Activated CD4-positive, alpha-beta T cell treated with anti-CD3 and anti-CD28 coated beads for 36 hours (primary cell): ENCODE measurements around the gene CFD. TPM values are rescaled to one million over a fixed set of nuclear protein-coding genes. Genes with fewer than 3 reads are reported as not detected.

ENCODE experiments used
- ATAC-seq: fragments of 200-7000 bp; cut with Tn5 transposase; one replicate; pipeline ENCODE4 v1.10.0; 2021; ENCODE audit warnings: mild to moderate bottlenecking, moderate library complexity
- CTCF ChIA-PET: fragments of 350-600 bp; sonication (Branson Sonifier 250); formaldehyde crosslinking; loops from one replicate; lab custom pipeline; 2021; ENCODE audit warnings: antibody characterized with exemption; lab: Charles Lee
- POLR2A ChIA-PET: fragments of 350-600 bp; sonication (Branson Sonifier 250); formaldehyde crosslinking; loops from one replicate; lab custom pipeline; 2021; ENCODE audit warnings: antibody characterized with exemption, inconsistent platforms; lab: Charles Lee
- DNase-seq: peaks from one replicate; pipeline ENCODE4 v3.0.0-alpha.2; 2020
- H3K27ac Mint-ChIP-seq: one replicate; pipeline ENCODE4 v1.8.0; 2021; ENCODE audit warnings: mixed read lengths
- H3K27me3 Mint-ChIP-seq: one replicate; pipeline ENCODE4 v1.8.0; 2021; ENCODE audit warnings: mixed read lengths
- H3K36me3 Mint-ChIP-seq: one replicate; pipeline ENCODE4 v1.8.0; 2021; ENCODE audit warnings: low read depth, mixed read lengths
- H3K4me1 Mint-ChIP-seq: one replicate; pipeline ENCODE4 v1.8.0; 2021; ENCODE audit warnings: mixed read lengths
- H3K4me3 Mint-ChIP-seq: one replicate; pipeline ENCODE4 v1.8.0; 2021; ENCODE audit warnings: mild to moderate bottlenecking, moderate library complexity, mixed read lengths
- H3K9me3 Mint-ChIP-seq: one replicate; pipeline ENCODE4 v1.8.0; 2021; ENCODE audit warnings: low read depth, mixed read lengths
- intact Hi-C, 2 experiments: fragments of 100-400 bp; cut with DNase I in 1 of 2; cut with micrococcal nuclease in 1 of 2; formaldehyde crosslinking; loops; one replicate each; pipeline versions ENCODE4 v1.14.2 to v1.15.1; 2022 to 2024; cut with DNase I, micrococcal nuclease
- total RNA-seq, 2 experiments: library from RNA; stranded (reverse); gene quantifications; one replicate each; pipeline ENCODE4 v1.2.3, GENCODE V29; 2021

The CFD gene
- total RNA-seq, 2 experiments from 2014 or later = 0.79 to 1.5 TPM

DNA sequence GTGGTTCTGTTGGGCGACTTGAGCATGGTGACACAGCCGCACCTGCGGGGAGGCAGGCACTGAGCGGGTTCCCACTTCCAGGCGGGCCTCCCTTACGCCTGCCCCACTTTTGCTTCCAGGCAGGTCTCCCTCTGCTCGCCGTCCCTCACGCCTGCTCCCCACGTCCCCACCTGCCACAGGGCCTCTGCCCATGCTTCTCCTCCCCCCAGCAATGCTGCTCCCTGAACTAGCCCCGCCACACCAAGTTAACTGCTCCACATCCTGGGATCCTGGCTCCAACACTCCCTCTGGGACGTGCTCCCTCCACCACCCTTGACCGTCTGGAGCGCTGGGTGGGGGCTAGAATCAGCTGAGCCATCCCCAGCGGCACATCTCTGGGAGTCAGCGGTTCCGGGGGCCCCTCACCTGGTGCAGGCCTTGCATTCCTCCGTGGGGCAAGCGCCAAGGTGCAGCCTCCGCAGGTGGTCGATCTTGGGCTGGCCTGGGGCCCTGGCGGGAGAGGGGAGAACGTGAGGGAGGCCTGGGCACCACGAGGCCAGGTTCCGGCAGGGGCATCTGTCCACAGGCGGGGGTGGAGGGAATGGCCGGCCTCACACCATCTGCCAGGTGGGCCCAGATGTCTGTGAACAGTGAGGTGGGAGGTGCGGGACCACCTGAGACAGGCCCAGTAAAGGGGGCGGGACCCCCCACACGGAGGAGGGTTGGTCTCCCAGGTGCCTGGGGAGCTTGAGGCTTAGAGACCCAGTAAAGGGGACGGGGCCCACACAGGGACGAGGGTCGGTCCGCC is 9.2 kb downstream of the CFD start:
- no peak overlapping the region for H3K4me3 Mint-ChIP-seq
- H3K27ac Mint-ChIP-seq = no peak overlapping the region
- ATAC-seq (no peak), DNase-seq (no peak)
- no peaks in the 10 kb centered on the region for H3K9me3 Mint-ChIP-seq
- intact Hi-C loops = no loop called here
- ChIA-PET CTCF (no interaction called here), POLR2A (no interaction called here)
- H3K4me1 Mint-ChIP-seq = peaks cover 15% of the 10 kb centered on the region
- no peaks in the 10 kb centered on the region for H3K27me3 Mint-ChIP-seq
- H3K36me3 Mint-ChIP-seq = peaks cover 9% of the 10 kb centered on the region

- peaks cover 12% of the 10 kb centered on the region for H3K4me1 Mint-ChIP-seq
- H3K4me3 Mint-ChIP-seq = no peak overlapping the region
- ChIA-PET CTCF (no interaction called here), POLR2A (no interaction called here)
- DNase-seq (no peak), ATAC-seq (no peak)
- no peaks in the 10 kb centered on the region for H3K27me3 Mint-ChIP-seq
- H3K9me3 Mint-ChIP-seq = no peaks in the 10 kb centered on the region
- intact Hi-C loops = no loop called here
- H3K36me3 Mint-ChIP-seq = peaks cover 9% of the 10 kb centered on the region
- H3K27ac Mint-ChIP-seq = no peak overlapping the region
These were observed 10.0 kb downstream of the CFD start for GRCh38 chr19:869245-870177.

- ATAC-seq = no peak
- CTCF ChIA-PET = no interaction called here
- H3K9me3 Mint-ChIP-seq = no peaks in the 10 kb centered on the region
- no peak overlapping the region for H3K27ac Mint-ChIP-seq
- POLR2A ChIA-PET = no interaction called here
- H3K4me3 Mint-ChIP-seq = no peak overlapping the region
- DNase-seq = no peak
- H3K27me3 Mint-ChIP-seq = no peaks in the 10 kb centered on the region
- H3K4me1 Mint-ChIP-seq = peaks cover 12% of the 10 kb centered on the region
- intact Hi-C loops = no loop called here
- H3K36me3 Mint-ChIP-seq = peaks cover 9% of the 10 kb centered on the region
These were observed 10.8 kb downstream of the CFD start for GRCh38 chr19:870314-870713.

GRCh38 chr19:870963-871401 is 11.5 kb downstream of the CFD start:
- ChIA-PET CTCF (no interaction called here), POLR2A (no interaction called here)
- Mint-ChIP-seq H3K4me1 (peaks cover 12% of the 10 kb centered on the region), H3K4me3 (no peak overlapping the region), H3K27me3 (no peaks in the 10 kb centered on the region), H3K27ac (no peak overlapping the region), H3K36me3 (peaks cover 9% of the 10 kb centered on the region), H3K9me3 (no peaks in the 10 kb centered on the region)
- no peak for ATAC-seq
- intact Hi-C loops = no loop called here
- no peak for DNase-seq

DNA sequence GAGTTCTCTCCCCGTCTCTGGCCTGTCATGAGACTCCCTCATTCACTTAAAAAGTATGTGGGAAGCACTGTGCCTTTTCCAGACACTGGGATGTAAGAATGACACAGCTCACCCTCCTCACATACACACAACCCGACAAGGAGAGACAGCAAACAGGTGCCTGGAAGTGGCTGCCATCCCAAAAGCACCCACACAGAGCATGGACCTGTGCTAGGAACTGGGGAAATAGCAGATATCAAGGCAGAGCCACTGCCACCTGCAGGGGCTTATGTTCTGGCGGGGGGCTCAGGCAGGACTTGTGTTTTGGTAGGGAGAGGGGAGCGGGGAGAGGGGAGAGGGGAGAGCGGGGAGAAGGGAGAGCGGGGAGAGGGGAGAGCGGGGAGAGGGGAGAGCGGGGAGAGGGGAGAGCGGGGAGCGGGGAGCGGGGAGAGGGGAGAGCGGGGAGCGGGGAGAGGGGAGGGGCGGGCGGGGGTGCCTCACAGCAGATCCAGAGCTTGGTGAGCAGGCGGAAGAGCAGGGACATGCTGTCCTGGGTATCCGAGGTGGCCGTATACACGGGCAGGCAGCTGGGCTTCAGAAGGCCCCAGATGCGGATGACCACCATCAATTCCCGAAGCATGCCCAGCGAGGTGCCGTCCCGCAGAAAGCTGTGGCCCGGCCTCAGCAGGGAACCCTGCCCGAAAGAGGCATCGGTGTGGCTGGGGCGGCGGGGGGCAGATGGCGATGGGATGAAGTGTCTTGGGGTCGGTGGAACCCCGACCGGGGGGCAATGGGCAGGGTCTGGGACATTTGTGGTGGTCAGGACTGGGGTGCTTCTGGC is 12.2 kb downstream of the CFD start:
- Mint-ChIP-seq H3K36me3 (peaks cover 9% of the 10 kb centered on the region), H3K27me3 (no peaks in the 10 kb centered on the region), H3K27ac (no peak overlapping the region), H3K4me1 (peaks cover 12% of the 10 kb centered on the region), H3K4me3 (no peak overlapping the region), H3K9me3 (no peaks in the 10 kb centered on the region)
- ChIA-PET CTCF (no interaction called here), POLR2A (interaction anchor here (0.6 to 1.3 kb wide), 2 partner anchors 8 to 80 kb away, joined by 3 to 4 read pairs; no protein-coding TSS in a partner anchor)
- no peak for ATAC-seq
- no peak for DNase-seq
- intact Hi-C loops = no loop called here

DNA sequence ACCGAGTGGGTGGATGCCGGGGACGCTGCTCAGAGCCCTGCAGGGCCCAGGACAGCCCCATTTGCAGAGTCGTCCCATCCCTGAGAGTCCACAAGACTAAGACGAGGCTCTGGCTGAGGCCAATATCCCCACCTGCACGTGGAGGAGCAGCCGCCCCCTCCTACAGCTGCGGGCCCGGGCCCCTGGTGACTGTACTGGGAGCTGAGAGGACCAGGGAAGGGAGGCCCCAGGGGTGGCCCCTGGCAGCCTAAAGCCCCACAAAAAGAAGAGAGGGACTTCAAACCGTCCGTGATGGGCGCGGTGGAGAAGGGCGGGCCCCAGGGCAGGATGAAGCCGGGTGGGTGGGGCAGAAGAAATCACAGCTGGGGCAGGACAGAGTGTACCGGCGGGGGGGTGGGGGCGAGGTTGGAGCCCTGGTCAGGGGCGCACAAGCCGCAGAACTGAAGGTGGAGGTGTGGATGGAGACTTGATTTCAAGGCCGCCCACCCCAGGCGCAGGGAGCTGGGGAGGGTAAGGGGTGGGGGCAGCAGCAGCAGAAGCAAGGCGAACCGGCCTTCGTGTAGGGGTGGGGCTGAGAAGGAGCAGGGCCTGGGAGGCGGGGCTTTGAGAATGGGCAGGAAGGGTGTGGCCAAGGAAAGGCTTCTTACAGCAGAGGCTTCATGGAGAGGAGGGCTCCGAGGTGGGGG is 12.9 kb downstream of the CFD start:
- Mint-ChIP-seq H3K4me3 (no peak overlapping the region), H3K36me3 (peaks cover 9% of the 10 kb centered on the region), H3K9me3 (no peaks in the 10 kb centered on the region), H3K27ac (no peak overlapping the region), H3K27me3 (no peaks in the 10 kb centered on the region), H3K4me1 (peaks cover 12% of the 10 kb centered on the region)
- DNase-seq = peak; percentile 88
- POLR2A ChIA-PET = interaction anchor here (1.3 kb wide), 1 partner anchor 9 kb away, joined by 3 read pairs; no protein-coding TSS in a partner anchor
- CTCF ChIA-PET = interaction anchor here (0.8 kb wide), 1 partner anchor 128 kb away, joined by 3 read pairs; no protein-coding TSS in a partner anchor
- intact Hi-C loops = no loop called here
- ATAC-seq = peak; percentile 90

- peaks cover 12% of the 10 kb centered on the region for H3K4me1 Mint-ChIP-seq
- peak; percentile 85 for DNase-seq
- H3K27ac Mint-ChIP-seq = no peak overlapping the region
- POLR2A ChIA-PET = interaction anchor here (1.3 kb wide), 1 partner anchor 10 kb away, joined by 3 read pairs; no protein-coding TSS in a partner anchor
- peak; percentile 89 for ATAC-seq
- CTCF ChIA-PET = interaction anchor here (0.8 kb wide), 1 partner anchor 128 kb away, joined by 3 read pairs; no protein-coding TSS in a partner anchor
- intact Hi-C loops = loop anchor here in 1 of 2 experiments (1.0 kb wide), 3 partner anchors 11 to 193 kb away; partner anchors contain the start of genes MED16 and RNU6-9
- no peaks in the 10 kb centered on the region for H3K27me3 Mint-ChIP-seq
- no peaks in the 10 kb centered on the region for H3K9me3 Mint-ChIP-seq
- H3K4me3 Mint-ChIP-seq = no peak overlapping the region
- peaks cover 9% of the 10 kb centered on the region for H3K36me3 Mint-ChIP-seq
These were observed 13.6 kb downstream of the CFD start for GRCh38 chr19:873084-873483.

DNA sequence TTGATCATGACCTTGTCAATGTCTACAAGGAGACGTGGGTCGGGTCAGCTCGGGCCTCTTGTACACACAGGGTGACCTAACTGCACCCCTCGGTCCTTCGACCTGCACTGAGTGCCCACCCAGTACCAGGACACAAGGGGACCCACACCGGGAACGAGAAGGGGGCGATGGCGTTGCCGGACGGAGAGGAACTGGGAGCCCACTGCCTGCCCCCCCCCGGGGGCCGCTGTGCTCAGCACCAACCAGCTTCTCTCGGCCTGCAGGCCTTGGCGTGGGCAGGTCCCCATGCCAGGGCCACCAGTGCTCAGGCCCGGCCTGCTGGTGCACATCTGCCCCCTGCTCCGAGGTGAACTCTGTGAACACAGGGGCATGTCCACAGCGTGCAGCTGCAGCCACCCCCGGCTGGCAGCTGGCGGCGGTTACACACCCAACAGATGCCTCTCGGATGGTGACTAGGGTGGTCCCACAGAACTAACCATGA is 14.1 kb downstream of the CFD start:
- H3K36me3 Mint-ChIP-seq = peaks cover 8% of the 10 kb centered on the region
- peaks cover 12% of the 10 kb centered on the region for H3K4me1 Mint-ChIP-seq
- no peak overlapping the region for H3K27ac Mint-ChIP-seq
- intact Hi-C loops = loop anchor here in 1 of 2 experiments (1.0 kb wide), 3 partner anchors 11 to 193 kb away; partner anchors contain the start of genes MED16 and RNU6-9
- CTCF ChIA-PET = no interaction called here
- POLR2A ChIA-PET = no interaction called here
- ATAC-seq = no peak
- H3K27me3 Mint-ChIP-seq = no peaks in the 10 kb centered on the region
- no peak overlapping the region for H3K4me3 Mint-ChIP-seq
- DNase-seq = no peak
- no peaks in the 10 kb centered on the region for H3K9me3 Mint-ChIP-seq

DNA sequence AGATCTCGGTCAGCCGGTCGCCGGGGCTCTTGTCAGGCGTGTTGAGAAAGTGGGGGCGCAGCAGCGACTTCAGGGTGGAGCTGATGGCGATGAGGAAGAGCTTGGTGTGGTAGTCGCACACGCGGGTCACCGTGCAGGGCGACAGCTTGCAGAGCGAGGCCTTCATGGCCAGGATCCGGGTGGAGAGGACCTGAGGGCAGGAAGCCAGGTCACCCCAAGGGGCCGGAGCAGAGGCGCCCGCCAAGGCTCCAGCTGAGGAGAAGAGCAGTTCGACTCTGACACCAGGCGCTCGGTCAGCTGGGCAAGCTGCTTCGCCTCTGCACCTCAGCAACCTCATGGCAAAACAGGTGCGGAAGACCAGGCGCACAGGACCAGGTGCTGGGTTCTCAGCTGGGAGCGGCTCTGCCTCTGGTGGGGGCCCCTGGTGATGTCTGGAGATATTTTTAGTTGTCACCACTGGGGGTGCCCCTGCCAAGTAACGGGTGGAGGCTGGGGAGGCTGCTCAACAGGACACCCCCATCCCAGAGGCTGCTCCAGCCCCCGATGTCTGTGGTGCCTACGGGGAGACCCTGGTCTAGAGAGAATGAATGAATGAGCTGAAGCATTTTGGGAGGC is 15.9 kb downstream of the CFD start:
- ATAC-seq (no peak), DNase-seq (no peak)
- POLR2A ChIA-PET = interaction anchor here (0.6 kb wide), 1 partner anchor 11 kb away, joined by 7 read pairs; no protein-coding TSS in a partner anchor
- Mint-ChIP-seq H3K9me3 (no peaks in the 10 kb centered on the region), H3K4me3 (no peak overlapping the region), H3K27me3 (no peaks in the 10 kb centered on the region), H3K27ac (no peak overlapping the region), H3K4me1 (peaks cover 12% of the 10 kb centered on the region), H3K36me3 (peaks cover 3% of the 10 kb centered on the region)
- CTCF ChIA-PET = no interaction called here
- intact Hi-C loops = no loop called here

DNA sequence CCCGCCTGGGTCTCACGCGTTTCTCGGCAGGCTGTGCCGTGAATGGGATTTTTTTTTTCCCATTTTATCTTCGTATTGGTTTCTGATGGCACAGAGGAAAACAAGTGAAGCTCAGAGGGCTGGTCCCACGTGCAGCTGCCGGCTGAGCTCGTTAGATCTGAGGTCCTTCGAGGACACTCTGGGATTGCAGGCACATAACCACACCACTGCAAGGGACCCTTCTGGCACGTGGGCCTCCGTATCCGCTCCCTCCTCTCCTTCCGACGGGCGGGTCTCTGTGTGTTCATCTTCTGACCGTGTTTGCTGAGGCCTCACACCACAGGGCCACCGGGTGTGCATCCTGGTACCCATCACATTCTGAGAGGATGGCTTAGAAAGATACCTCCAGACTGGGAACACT is 16.6 kb downstream of the CFD start:
- peaks cover 5% of the 10 kb centered on the region for H3K36me3 Mint-ChIP-seq
- H3K27ac Mint-ChIP-seq = no peak overlapping the region
- DNase-seq (no peak), ATAC-seq (no peak)
- H3K4me1 Mint-ChIP-seq = peaks cover 12% of the 10 kb centered on the region
- no peaks in the 10 kb centered on the region for H3K9me3 Mint-ChIP-seq
- intact Hi-C loops = no loop called here
- no peaks in the 10 kb centered on the region for H3K27me3 Mint-ChIP-seq
- ChIA-PET CTCF (interaction anchor here (0.7 kb wide), 1 partner anchor 154 kb away, joined by 3 read pairs; no protein-coding TSS in a partner anchor), POLR2A (interaction anchor here (0.6 kb wide), 1 partner anchor 12 kb away, joined by 7 read pairs; no protein-coding TSS in a partner anchor)
- H3K4me3 Mint-ChIP-seq = no peak overlapping the region
